GM12878 (cell line): ENCODE measurements around the gene MBOAT7. TPM values are rescaled to one million over a fixed set of nuclear protein-coding genes. Genes with fewer than 3 reads are reported as not detected.

Experiments
- ATAC-seq: fragments of 200-7000 bp; cut with Tn5 transposase; 3 replicates; pipeline ENCODE4 v1.9.1; 2020; ENCODE audit warnings: mild to moderate bottlenecking, moderate library complexity
- BruUV-seq: library from RNA; stranded (reverse); fragments of 400-500 nt; replicated peaks from 2 replicates; lab custom pipeline; 2021; lab: Mats Ljungman, UMichigan
- CTCF ChIA-PET: fragments of 300-600 bp; sonication (Branson Sonifier 250); formaldehyde crosslinking; extraction: SDS; loops from one replicate; lab custom pipeline; 2021; ENCODE audit warnings: inconsistent platforms; lab: Yijun Ruan, JAX
- POLR2A ChIA-PET: fragments of 350-600 bp; formaldehyde crosslinking; extraction: SDS; loops from one replicate; lab custom pipeline; 2021; ENCODE audit warnings: inconsistent platforms; lab: Charles Lee
- RAD21 ChIA-PET: fragments of 300-600 bp; sonication (Branson Sonifier 250); formaldehyde crosslinking; loops from one replicate; lab custom pipeline; 2023; ENCODE audit warnings: antibody characterized with exemption; ENCODE audit not compliant: unreplicated experiment; lab: Charles Lee
- SMC1A ChIA-PET: fragments of 300-600 bp; sonication (Branson Sonifier 250); formaldehyde crosslinking; loops from one replicate; lab custom pipeline; 2023; ENCODE audit not compliant: unreplicated experiment, uncharacterized antibody; lab: Charles Lee
- DNase-seq: peaks from one replicate; pipeline ENCODE4 v3.0.0-alpha.2; 2011; ENCODE audit warnings: low read depth, low spot score
- FAIRE-seq: peaks from 3 replicates; lab custom pipeline; 2011; peaks lifted over from hg19 to GRCh38; lab: Jason Lieb, UNC
- H2AFZ ChIP-seq: 2 replicates; pipeline ENCODE4 v1.6.0; 2011; ENCODE audit warnings: low read depth, low read length, control low read depth; ENCODE audit not compliant: control insufficient read depth
- H3K27ac ChIP-seq: 2 replicates; pipeline ENCODE4 v1.5.1; 2011; ENCODE audit warnings: control low read depth; ENCODE audit not compliant: control insufficient read depth, insufficient read depth
- H3K27me3 ChIP-seq, 2 experiments: replicated peaks in 1 of 2; 2 replicates each; pipeline versions ENCODE4 v1.6.0 to v1.6.1; 2011; ENCODE audit warnings: low read length in 1 of 2; ENCODE audit not compliant: control insufficient read depth in 2 of 2, insufficient read depth in 2 of 2
- H3K36me3 ChIP-seq, 2 experiments: 2 replicates each; pipeline ENCODE4 v1.5.1; 2011; ENCODE audit warnings: low read length in 1 of 2; ENCODE audit not compliant: control insufficient read depth in 2 of 2, insufficient read depth in 2 of 2
- H3K4me1 ChIP-seq: 2 replicates; pipeline ENCODE4 v1.6.1; 2011; ENCODE audit warnings: mild to moderate bottlenecking, low read length, moderate library complexity, mixed read lengths; ENCODE audit not compliant: control insufficient read depth, insufficient read depth
- H3K4me2 ChIP-seq: 2 replicates; pipeline ENCODE4 v1.6.0; 2011; ENCODE audit warnings: control low read depth; ENCODE audit not compliant: control insufficient read depth, insufficient read depth
- H3K4me3 ChIP-seq: fragments of 200-600 bp; sonication (generic); 2 replicates; pipeline ENCODE4 v1.5.1; 2016
- H3K79me2 ChIP-seq: 2 replicates; pipeline ENCODE4 v1.6.0; 2011; ENCODE audit warnings: low read length; ENCODE audit not compliant: control insufficient read depth, insufficient read depth
- H3K9ac ChIP-seq: 2 replicates; pipeline ENCODE4 v1.8.0; 2011; ENCODE audit warnings: low read length, control low read depth, mixed read lengths; ENCODE audit not compliant: control insufficient read depth, insufficient read depth
- H3K9me3 ChIP-seq: replicated peaks from 3 replicates; pipeline ENCODE4 v1.5.1; 2011; ENCODE audit warnings: mild to moderate bottlenecking, low read length; ENCODE audit not compliant: control insufficient read depth, insufficient read depth
- H4K20me1 ChIP-seq: 2 replicates; pipeline ENCODE4 v1.6.0; 2011; ENCODE audit not compliant: control insufficient read depth, insufficient read depth
- ATF3 ChIP-seq: IDR thresholded peaks from 2 replicates; pipeline ENCODE4 v1.6.1; 2011; ENCODE audit warnings: low read depth, mild to moderate bottlenecking, low read length, moderate library complexity, borderline replicate concordance; ENCODE audit errors: extremely low read depth
- CUX1 ChIP-seq: IDR thresholded peaks from 2 replicates; pipeline ENCODE4 v1.6.1; 2012; ENCODE audit warnings: improper control_type of control experiment, low read depth, low read length; ENCODE audit not compliant: insufficient replicate concordance
- EGR1 ChIP-seq, 2 experiments: IDR thresholded peaks; 1 replicate in 1 of 2; 2 replicates in 1 of 2; pipeline ENCODE4 v1.6.1; 2011 to 2012; ENCODE audit warnings: low read depth in 2 of 2, low read length in 2 of 2, borderline replicate concordance in 1 of 2, mild to moderate bottlenecking in 1 of 2, moderate library complexity in 1 of 2
- HDAC6 ChIP-seq: fragments of 200-600 bp; sonication (generic); IDR thresholded peaks from one replicate; pipeline ENCODE4 v1.8.0; 2017; ENCODE audit warnings: antibody characterized with exemption; ENCODE audit not compliant: unreplicated experiment
- IRF5 ChIP-seq: fragments of 450-650 bp; IDR thresholded peaks from 2 replicates; pipeline ENCODE4 v1.6.1; 2017; ENCODE audit warnings: borderline replicate concordance
- RELB ChIP-seq: fragments of 450-650 bp; IDR thresholded peaks from 2 replicates; pipeline ENCODE4 v1.6.1; 2017; ENCODE audit warnings: low read depth, mild to moderate bottlenecking, moderate library complexity
- SIN3A ChIP-seq: IDR thresholded peaks from 2 replicates; pipeline ENCODE4 v1.6.1; 2012; ENCODE audit warnings: low read depth, low read length, improper control_type of control experiment
- TAF1 ChIP-seq: IDR thresholded peaks from 2 replicates; pipeline ENCODE4 v1.6.1; 2011; ENCODE audit warnings: mild to moderate bottlenecking, low read depth, low read length, borderline replicate concordance
- WGBS: methylation state at CpG from one replicate; pipeline ENCODE4 v1.1.6; 2016; ENCODE audit warnings: low lambda C conversion rate; ENCODE audit not compliant: insufficient replicate concordance, insufficient coverage; ENCODE audit errors: missing lambda C conversion rate; 5-methylcytosine and 5-hydroxymethylcytosine counted together
- in situ Hi-C: fragments of 300-500 bp; cut with MboI; formaldehyde crosslinking; loops from 9 replicates; pipeline ENCODE4 v1.14.3; 2018; ENCODE audit warnings: mixed read lengths
- intact Hi-C: fragments of 100-400 bp; cut with micrococcal nuclease; formaldehyde crosslinking; loops from one replicate; pipeline ENCODE4 v1.14.2; 2022; ENCODE audit not compliant: unreplicated experiment
- polyA plus RNA-seq, 11 experiments: library from polyadenylated mRNA; depleted of rRNA in 4 of 11; unstranded in 6 of 11; stranded (reverse) in 5 of 11; fragments of >200 nt; fragmentation: Nextera tagmentation in 4 of 11; fragmentation: Illumina TruSeq in 1 of 11; extraction: Ambion mirVana in 4 of 11; extraction: Trizol in 1 of 11; gene quantifications; 1 replicate in 1 of 11; 2 replicates in 10 of 11; pipeline versions ENCODE4 v1.2.1 to v1.2.3, GENCODE V29; 2011 to 2016; ENCODE audit warnings: inconsistent platforms in 2 of 11, missing spikeins in 2 of 11, low read depth in 1 of 11
- total RNA-seq, 4 experiments: library from RNA; depleted of rRNA in 3 of 4; stranded (reverse); fragments of >200 nt in 3 of 4; fragmentation: Illumina TruSeq in 1 of 4; extraction: Trizol in 1 of 4; gene quantifications; 2 replicates each; pipeline versions ENCODE4 v1.2.1 to v1.2.3, GENCODE V29; 2013 to 2021
- TF ChIP-seq, protein P1 (sequence below): fragments of 450-650 bp; IDR thresholded peaks from 2 replicates; pipeline ENCODE4 v1.6.1; 2016; ENCODE audit warnings: mild to moderate bottlenecking
- TF ChIP-seq, protein P2 (sequence below): fragments of 450-650 bp; IDR thresholded peaks from 2 replicates; pipeline ENCODE4 v1.6.1; 2017; ENCODE audit warnings: antibody characterized with exemption, mild to moderate bottlenecking, moderate library complexity

The MBOAT7 gene
- total and polyA plus RNA-seq, 10 of the 15 experiments (the other 5 are each of a cell fraction or from before 2014, with no cell fraction given): 0.69 to 44.5 (median 21.7) TPM

GRCh38 chr19:54165222-54165621, 24.2 kb downstream of the MBOAT7 start:
- RAD21 ChIA-PET: no interaction called here
- no peak for ATAC-seq
- Histone ChIP-seq H4K20me1 (no peaks in the 10 kb centered on the region), H3K4me2 (no peak overlapping the region), H3K9ac (no peak overlapping the region), H3K36me3 (no peaks in the 10 kb centered on the region), H3K4me1 (peaks cover 4% of the 10 kb centered on the region; the same call in 1 of the 2 replicates), H2AFZ (no peak overlapping the region), H3K4me3 (no peak overlapping the region), H3K9me3 (no peaks in the 10 kb centered on the region; the same call in 2 of the 3 replicates), H3K27me3 (no peaks in the 10 kb centered on the region), H3K79me2 (no peaks in the 10 kb centered on the region; the same call in 1 of the 2 replicates), H3K27ac (no peak overlapping the region)
- POLR2A ChIA-PET: no interaction called here
- BruUV-seq: no TSS peak
- no peak for FAIRE-seq
- intact Hi-C loops: no loop called here
- CTCF ChIA-PET: interaction anchor here (1.2 kb wide), 1 partner anchor 224 kb away, joined by 6 read pairs; no protein-coding TSS in a partner anchor
- SMC1A ChIA-PET: no interaction called here
- WGBS: 87% methylated on average over 25 of the region's 25 CpGs
- no peak for DNase-seq
- in situ Hi-C loops: no loop called here
- TF ChIP-seq EGR1 (IDR thresholded peaks at IDR 0.05; ENCODE audit: borderline replicate concordance in 1 of 2, low read depth in 2 of 2, low read length in 2 of 2) (no peak), TAF1 (no peak), HDAC6 (no peak), RELB (no peak), CUX1 (no peak), IRF5 (no peak), SIN3A (no peak), ATF3 (no peak)
- TF ChIP-seq, protein P1, sequence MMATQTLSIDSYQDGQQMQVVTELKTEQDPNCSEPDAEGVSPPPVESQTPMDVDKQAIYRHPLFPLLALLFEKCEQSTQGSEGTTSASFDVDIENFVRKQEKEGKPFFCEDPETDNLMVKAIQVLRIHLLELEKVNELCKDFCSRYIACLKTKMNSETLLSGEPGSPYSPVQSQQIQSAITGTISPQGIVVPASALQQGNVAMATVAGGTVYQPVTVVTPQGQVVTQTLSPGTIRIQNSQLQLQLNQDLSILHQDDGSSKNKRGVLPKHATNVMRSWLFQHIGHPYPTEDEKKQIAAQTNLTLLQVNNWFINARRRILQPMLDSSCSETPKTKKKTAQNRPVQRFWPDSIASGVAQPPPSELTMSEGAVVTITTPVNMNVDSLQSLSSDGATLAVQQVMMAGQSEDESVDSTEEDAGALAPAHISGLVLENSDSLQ: no peak
- TF ChIP-seq, protein P2, sequence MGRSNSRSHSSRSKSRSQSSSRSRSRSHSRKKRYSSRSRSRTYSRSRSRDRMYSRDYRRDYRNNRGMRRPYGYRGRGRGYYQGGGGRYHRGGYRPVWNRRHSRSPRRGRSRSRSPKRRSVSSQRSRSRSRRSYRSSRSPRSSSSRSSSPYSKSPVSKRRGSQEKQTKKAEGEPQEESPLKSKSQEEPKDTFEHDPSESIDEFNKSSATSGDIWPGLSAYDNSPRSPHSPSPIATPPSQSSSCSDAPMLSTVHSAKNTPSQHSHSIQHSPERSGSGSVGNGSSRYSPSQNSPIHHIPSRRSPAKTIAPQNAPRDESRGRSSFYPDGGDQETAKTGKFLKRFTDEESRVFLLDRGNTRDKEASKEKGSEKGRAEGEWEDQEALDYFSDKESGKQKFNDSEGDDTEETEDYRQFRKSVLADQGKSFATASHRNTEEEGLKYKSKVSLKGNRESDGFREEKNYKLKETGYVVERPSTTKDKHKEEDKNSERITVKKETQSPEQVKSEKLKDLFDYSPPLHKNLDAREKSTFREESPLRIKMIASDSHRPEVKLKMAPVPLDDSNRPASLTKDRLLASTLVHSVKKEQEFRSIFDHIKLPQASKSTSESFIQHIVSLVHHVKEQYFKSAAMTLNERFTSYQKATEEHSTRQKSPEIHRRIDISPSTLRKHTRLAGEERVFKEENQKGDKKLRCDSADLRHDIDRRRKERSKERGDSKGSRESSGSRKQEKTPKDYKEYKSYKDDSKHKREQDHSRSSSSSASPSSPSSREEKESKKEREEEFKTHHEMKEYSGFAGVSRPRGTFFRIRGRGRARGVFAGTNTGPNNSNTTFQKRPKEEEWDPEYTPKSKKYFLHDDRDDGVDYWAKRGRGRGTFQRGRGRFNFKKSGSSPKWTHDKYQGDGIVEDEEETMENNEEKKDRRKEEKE: no peak
